DND-41 (cell line): Measurements from ENCODE around the gene THSD4.

Experiments
- CTCF ChIP-seq: IDR thresholded peaks from 2 replicates; pipeline ENCODE4 v1.5.1; 2012; ENCODE audit warnings: borderline replicate concordance, low read length, moderate library complexity, mild to moderate bottlenecking; ENCODE audit not compliant: poor library complexity, severe bottlenecking; ENCODE audit errors: extremely low read depth
- EZH2 ChIP-seq: IDR thresholded peaks from 3 replicates; pipeline ENCODE4 v1.6.1; 2012; ENCODE audit warnings: borderline replicate concordance, low read depth, mild to moderate bottlenecking, moderate library complexity, low read length, inconsistent platforms; ENCODE audit not compliant: severe bottlenecking

GRCh38 chr15:71632576-71633195 lies 517.4 kb downstream of the THSD4 start:
- TF ChIP-seq EZH2 (no peak), CTCF (no peak)
